HG03095 (cell line): ENCODE data around the gene QSOX1.

Experiments
- ATAC-seq: cut with Tn5 transposase; IDR thresholded peaks from one replicate; pipeline ENCODE4 v1.9.1; 2021; ENCODE audit warnings: moderate library complexity; ENCODE audit not compliant: unreplicated experiment

The QSOX1 gene

GRCh38 chr1:180210008-180210620 is 55.4 kb downstream of the QSOX1 start:
- ATAC-seq: no peak

GRCh38 chr1:180211156-180211859 is 56.6 kb downstream of the QSOX1 start:
- no peak for ATAC-seq

- no peak for ATAC-seq
These were observed 57.2 kb downstream of the QSOX1 start for GRCh38 chr1:180211860-180212229.

GRCh38 chr1:180213401-180214170 is 58.9 kb downstream of the QSOX1 start:
- ATAC-seq: no peak

GRCh38 chr1:180215856-180216625 is 61.4 kb downstream of the QSOX1 start:
- no peak for ATAC-seq

- ATAC-seq: no peak
These were observed 62.3 kb downstream of the QSOX1 start for GRCh38 chr1:180217006-180217405.

- ATAC-seq: no peak
These were observed 64.4 kb downstream of the QSOX1 start for GRCh38 chr1:180218806-180219765.

GRCh38 chr1:180219776-180220175 is 65.1 kb downstream of the QSOX1 start:
- no peak for ATAC-seq

- no peak for ATAC-seq
These were observed 66.8 kb downstream of the QSOX1 start for GRCh38 chr1:180221462-180221861.

- ATAC-seq: no peak
These were observed 70.2 kb downstream of the QSOX1 start for GRCh38 chr1:180224902-180225301.

GRCh38 chr1:180225403-180225802 is 70.7 kb downstream of the QSOX1 start:
- ATAC-seq: no peak

- ATAC-seq: no peak
These were observed 73.4 kb downstream of the QSOX1 start for GRCh38 chr1:180227861-180228647.

- no peak for ATAC-seq
These were observed 74.2 kb downstream of the QSOX1 start for GRCh38 chr1:180228648-180229482.

- no peak for ATAC-seq
These were observed 75.1 kb downstream of the QSOX1 start, which contains the start of gene LHX4 for GRCh38 chr1:180229483-180230415. Gene LHX4 (plus strand): TSS chr1:180230264. CDS start chr1:180230530, 266 bp downstream.

- no peak for ATAC-seq
These were observed 75.7 kb downstream of the QSOX1 start for GRCh38 chr1:180230416-180230790.

- no peak for ATAC-seq
These were observed 76.3 kb downstream of the QSOX1 start for GRCh38 chr1:180230791-180231505.

- no peak for ATAC-seq
These were observed 76.8 kb downstream of the QSOX1 start for GRCh38 chr1:180231506-180231921.
